Esophagus mucosa (tissue), 1 donor: ENCODE results near the gene GANC. TPM values are rescaled to one million over a fixed set of nuclear protein-coding genes. Genes with fewer than 3 reads are reported as not detected.
"Not testable (repeated sequence)": the region's sequence is repeated elsewhere in the genome, so short reads cannot be mapped to it uniquely, and the experiment has no call there.

Experiments
- ATAC-seq: fragments of 200-7000 bp; cut with Tn5 transposase; one replicate; pipeline ENCODE4 v1.9.1; 2020
- total RNA-seq: library from RNA; stranded (reverse); gene quantifications from one replicate; pipeline ENCODE4 v1.2.4, GENCODE V29; 2023
- donor health status: DM: yes; HTN: yes; CAD: no.

Gene GANC
- total RNA-seq, 1 donor from 2014 or later: 30.0 TPM

- no peak for ATAC-seq
Observed at GRCh38 chr15:42283671-42284070, 10.7 kb downstream of the GANC start.

GRCh38 chr15:42284551-42284950 lies 11.6 kb downstream of the GANC start:
- ATAC-seq: no peak

- no peak for ATAC-seq
Observed at GRCh38 chr15:42285034-42285433, 12.0 kb downstream of the GANC start.

GRCh38 chr15:42286445-42287029 lies 13.5 kb downstream of the GANC start:
- no peak for ATAC-seq

- ATAC-seq: no peak
Observed at GRCh38 chr15:42287931-42288330, 14.9 kb downstream of the GANC start.

GRCh38 chr15:42289166-42289565 lies 16.2 kb downstream of the GANC start:
- peak; percentile 57 for ATAC-seq

- peak; percentile 66 for ATAC-seq
Observed at GRCh38 chr15:42301004-42301403, 28.0 kb downstream of the GANC start.

- no peak for ATAC-seq
Observed at GRCh38 chr15:42306681-42307080, 33.7 kb downstream of the GANC start.

- no peak for ATAC-seq
Observed at GRCh38 chr15:42313463-42313862, 40.5 kb downstream of the GANC start.

GRCh38 chr15:42314818-42315217 lies 41.8 kb downstream of the GANC start:
- no peak for ATAC-seq

GRCh38 chr15:42315521-42315920 lies 42.5 kb downstream of the GANC start:
- ATAC-seq: no peak

GRCh38 chr15:42316282-42316805 lies 43.3 kb downstream of the GANC start:
- ATAC-seq: not testable (repeated sequence)

- ATAC-seq: no peak
Observed at GRCh38 chr15:42319206-42319605, 46.2 kb downstream of the GANC start.

- no peak for ATAC-seq
Observed at GRCh38 chr15:42324308-42324707, 51.3 kb downstream of the GANC start.

GRCh38 chr15:42329161-42329560 lies 56.2 kb downstream of the GANC start:
- no peak for ATAC-seq

GRCh38 chr15:42329992-42330391 lies 57.0 kb downstream of the GANC start:
- ATAC-seq: no peak

GRCh38 chr15:42331235-42331634 lies 58.2 kb downstream of the GANC start:
- no peak for ATAC-seq

GRCh38 chr15:42332331-42332730 lies 59.3 kb downstream of the GANC start:
- ATAC-seq: no peak

- ATAC-seq: no peak
Observed at GRCh38 chr15:42335074-42335473, 62.1 kb downstream of the GANC start.

- not testable (repeated sequence) for ATAC-seq
Observed at GRCh38 chr15:42336650-42337049, 63.6 kb downstream of the GANC start.

GRCh38 chr15:42337104-42337503 lies 64.1 kb downstream of the GANC start:
- not testable (repeated sequence) for ATAC-seq

GRCh38 chr15:42338500-42338899 lies 65.5 kb downstream of the GANC start:
- no peak for ATAC-seq

GRCh38 chr15:42343596-42344232 lies 70.7 kb downstream of the GANC start:
- peak; percentile 22 for ATAC-seq

- ATAC-seq: peak; percentile 79
Observed at GRCh38 chr15:42344763-42345162, 71.8 kb downstream of the GANC start.
